Measurements from ENCODE around the gene KRT83.
"Not testable (repeated sequence)": the region's sequence is repeated elsewhere in the genome, so short reads cannot be mapped to it uniquely, and the experiment has no call there.

KRT83 gene

GRCh38 chr12:52310622-52311284 lies 10.4 kb downstream of the KRT83 start:
- DNase-seq: no peak
- Mint-ChIP-seq H3K27me3 (ENCODE audit: low read depth, poor library complexity) (peaks cover 60% of the 10 kb centered on the region), H3K4me3 (no peak overlapping the region), H3K36me3 (ENCODE audit: low read depth) (no peaks in the 10 kb centered on the region), H3K9me3 (no peaks in the 10 kb centered on the region), H3K27ac (no peak overlapping the region), H3K4me1 (peaks cover 13% of the 10 kb centered on the region)
- no peak for TF ChIP-seq CTCF (IDR thresholded peaks at IDR 0.05)

- no peaks in the 10 kb centered on the region for H3K36me3 Mint-ChIP-seq (ENCODE audit: low read depth)
- DNase-seq: no peak
- H3K4me3 Mint-ChIP-seq: peak overlapping the region; percentile 79
- H3K27ac Mint-ChIP-seq: no peak overlapping the region
- TF ChIP-seq CTCF (IDR thresholded peaks at IDR 0.05): no peak
- peaks cover 64% of the 10 kb centered on the region for H3K27me3 Mint-ChIP-seq (ENCODE audit: low read depth, poor library complexity)
- peaks cover 13% of the 10 kb centered on the region for H3K4me1 Mint-ChIP-seq
- no peaks in the 10 kb centered on the region for H3K9me3 Mint-ChIP-seq
Observed at GRCh38 chr12:52308806-52309425, 12.3 kb downstream of the KRT83 start.

GRCh38 chr12:52307836-52308805 lies 13.1 kb downstream of the KRT83 start:
- no peaks in the 10 kb centered on the region for H3K36me3 Mint-ChIP-seq (ENCODE audit: low read depth)
- no peaks in the 10 kb centered on the region for H3K9me3 Mint-ChIP-seq
- H3K4me1 Mint-ChIP-seq: peaks cover 13% of the 10 kb centered on the region
- peaks cover 64% of the 10 kb centered on the region for H3K27me3 Mint-ChIP-seq (ENCODE audit: low read depth, poor library complexity)
- peak; percentile 32 for TF ChIP-seq CTCF (IDR thresholded peaks at IDR 0.05)
- peak overlapping the region; percentile 79 for H3K4me3 Mint-ChIP-seq
- H3K27ac Mint-ChIP-seq: no peak overlapping the region
- DNase-seq: peak; percentile 87

GRCh38 chr12:52306731-52307130 lies 14.5 kb downstream of the KRT83 start:
- H3K27ac Mint-ChIP-seq: no peak overlapping the region
- no peak for DNase-seq
- H3K27me3 Mint-ChIP-seq (ENCODE audit: low read depth, poor library complexity): peaks cover 57% of the 10 kb centered on the region
- H3K36me3 Mint-ChIP-seq (ENCODE audit: low read depth): no peaks in the 10 kb centered on the region
- no peak for TF ChIP-seq CTCF (IDR thresholded peaks at IDR 0.05)
- H3K9me3 Mint-ChIP-seq: no peaks in the 10 kb centered on the region
- H3K4me1 Mint-ChIP-seq: peaks cover 13% of the 10 kb centered on the region
- no peak overlapping the region for H3K4me3 Mint-ChIP-seq

DNA sequence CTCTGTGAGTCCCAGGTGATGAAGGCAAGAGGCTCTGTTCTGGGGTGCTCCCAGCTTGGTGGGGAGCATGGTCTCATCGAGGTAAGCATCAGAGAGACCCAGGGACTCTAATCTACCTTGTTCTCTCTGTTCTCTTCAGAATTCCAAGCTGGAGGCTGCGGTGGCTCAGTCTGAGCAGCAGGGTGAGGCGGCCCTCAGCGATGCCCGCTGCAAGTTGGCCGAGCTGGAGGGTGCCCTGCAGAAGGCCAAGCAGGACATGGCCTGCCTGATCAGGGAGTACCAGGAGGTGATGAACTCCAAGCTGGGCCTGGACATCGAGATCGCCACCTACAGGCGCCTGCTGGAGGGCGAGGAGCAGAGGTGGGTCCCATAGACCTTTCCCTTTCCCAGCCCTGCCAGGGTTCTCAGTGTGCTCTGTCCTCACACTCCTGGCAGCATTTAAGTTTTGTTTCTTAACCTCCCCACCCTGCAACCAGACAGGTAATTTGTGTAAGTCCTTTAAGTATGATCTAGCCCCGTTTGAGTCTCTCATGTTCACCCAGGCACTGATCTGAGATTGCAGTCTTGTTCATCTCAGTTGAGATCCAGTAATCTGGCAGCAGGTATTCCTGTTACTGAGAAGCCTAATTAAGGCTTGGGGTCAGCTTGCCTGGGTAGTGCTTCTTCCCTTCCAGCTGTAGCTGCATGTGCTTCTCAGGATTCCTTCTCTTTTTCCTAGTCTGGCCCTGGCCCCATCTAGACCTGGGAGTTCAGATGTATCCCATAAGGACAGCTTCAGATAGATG lies 15.1 kb downstream of the KRT83 start:
- no peak for DNase-seq
- Mint-ChIP-seq H3K36me3 (ENCODE audit: low read depth) (no peaks in the 10 kb centered on the region), H3K4me3 (no peak overlapping the region), H3K9me3 (no peaks in the 10 kb centered on the region), H3K27me3 (ENCODE audit: low read depth, poor library complexity) (peaks cover 56% of the 10 kb centered on the region), H3K4me1 (peaks cover 13% of the 10 kb centered on the region), H3K27ac (no peak overlapping the region)
- peak; percentile 35 for TF ChIP-seq CTCF (IDR thresholded peaks at IDR 0.05)

- H3K36me3 Mint-ChIP-seq (ENCODE audit: low read depth); H3K9me3 Mint-ChIP-seq; H3K4me3 Mint-ChIP-seq; H3K27ac Mint-ChIP-seq: not testable (repeated sequence)
- peaks cover 48% of the 10 kb centered on the region for H3K27me3 Mint-ChIP-seq (ENCODE audit: low read depth, poor library complexity)
- peak; percentile 25 for DNase-seq
- H3K4me1 Mint-ChIP-seq: peaks cover 13% of the 10 kb centered on the region
Observed at GRCh38 chr12:52304941-52305411, 16.2 kb downstream of the KRT83 start.

- not testable (repeated sequence) for DNase-seq; H3K36me3 Mint-ChIP-seq (ENCODE audit: low read depth); H3K4me1 Mint-ChIP-seq; H3K4me3 Mint-ChIP-seq; H3K27ac Mint-ChIP-seq; H3K9me3 Mint-ChIP-seq
- peaks cover 45% of the 10 kb centered on the region for H3K27me3 Mint-ChIP-seq (ENCODE audit: low read depth, poor library complexity)
Observed at GRCh38 chr12:52302242-52302914, 18.8 kb downstream of the KRT83 start.

- H3K4me1 Mint-ChIP-seq; H3K9me3 Mint-ChIP-seq; H3K36me3 Mint-ChIP-seq (ENCODE audit: low read depth); DNase-seq; H3K4me3 Mint-ChIP-seq; H3K27ac Mint-ChIP-seq: not testable (repeated sequence)
- peaks cover 45% of the 10 kb centered on the region for H3K27me3 Mint-ChIP-seq (ENCODE audit: low read depth, poor library complexity)
Observed at GRCh38 chr12:52301721-52302120, 19.5 kb downstream of the KRT83 start.

Measured in nephron progenitor cell (in vitro differentiated cells).